Stomach (tissue), 4 donors: ENCODE results near the gene GJD4.

Source experiments
- POLR2A ChIP-seq, 4 donors: fragments of 450-650 bp; IDR thresholded peaks; one replicate each; pipeline ENCODE4 v1.6.1; 2016; ENCODE audit warnings: antibody characterized with exemption in 4 of 4, control low read depth in 2 of 4, mild to moderate bottlenecking in 1 of 4, moderate library complexity in 1 of 4
- POLR2AphosphoS5 ChIP-seq, 3 donors: sonication (generic); formaldehyde crosslinking; IDR thresholded peaks; one replicate each; pipeline ENCODE4 v1.6.1; 2016; ENCODE audit warnings: antibody characterized with exemption in 3 of 3
- TF ChIP-seq, protein P1 (sequence below), 7 experiments: fragments of 450-650 bp in 4 of 7; fragments of 200-600 bp in 3 of 7; sonication (generic) in 3 of 7; IDR thresholded peaks; one replicate each; pipeline ENCODE4 v1.5.1; 2016 to 2019; ENCODE audit warnings: antibody characterized with exemption in 7 of 7, control low read depth in 2 of 7, mild to moderate bottlenecking in 1 of 7

DNA sequence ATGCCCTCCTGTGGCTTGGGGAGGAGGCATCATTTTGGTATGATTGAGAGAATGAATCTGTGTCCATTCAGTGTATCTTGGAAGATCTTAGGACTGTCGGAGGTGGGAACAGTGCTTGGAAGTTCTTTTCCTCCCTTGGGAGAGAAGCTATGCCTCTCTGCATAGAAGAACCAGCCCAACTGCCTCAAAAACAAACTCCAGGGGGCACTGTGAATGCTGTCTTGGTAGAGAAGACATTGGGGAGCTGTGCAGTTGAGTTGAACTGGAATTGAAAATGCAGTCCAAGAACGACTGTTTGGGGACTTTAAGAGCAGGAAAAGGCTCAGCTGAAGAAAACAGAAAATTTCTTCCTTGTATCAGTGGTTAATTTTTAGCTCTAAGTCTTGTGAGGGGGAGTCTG is 4.9 kb upstream of the GJD4 start:
- TF ChIP-seq POLR2AphosphoS5 (IDR thresholded peaks at IDR 0.05) (no peak), POLR2A (IDR thresholded peaks at IDR 0.05) (no peak)
- TF ChIP-seq, protein P1, sequence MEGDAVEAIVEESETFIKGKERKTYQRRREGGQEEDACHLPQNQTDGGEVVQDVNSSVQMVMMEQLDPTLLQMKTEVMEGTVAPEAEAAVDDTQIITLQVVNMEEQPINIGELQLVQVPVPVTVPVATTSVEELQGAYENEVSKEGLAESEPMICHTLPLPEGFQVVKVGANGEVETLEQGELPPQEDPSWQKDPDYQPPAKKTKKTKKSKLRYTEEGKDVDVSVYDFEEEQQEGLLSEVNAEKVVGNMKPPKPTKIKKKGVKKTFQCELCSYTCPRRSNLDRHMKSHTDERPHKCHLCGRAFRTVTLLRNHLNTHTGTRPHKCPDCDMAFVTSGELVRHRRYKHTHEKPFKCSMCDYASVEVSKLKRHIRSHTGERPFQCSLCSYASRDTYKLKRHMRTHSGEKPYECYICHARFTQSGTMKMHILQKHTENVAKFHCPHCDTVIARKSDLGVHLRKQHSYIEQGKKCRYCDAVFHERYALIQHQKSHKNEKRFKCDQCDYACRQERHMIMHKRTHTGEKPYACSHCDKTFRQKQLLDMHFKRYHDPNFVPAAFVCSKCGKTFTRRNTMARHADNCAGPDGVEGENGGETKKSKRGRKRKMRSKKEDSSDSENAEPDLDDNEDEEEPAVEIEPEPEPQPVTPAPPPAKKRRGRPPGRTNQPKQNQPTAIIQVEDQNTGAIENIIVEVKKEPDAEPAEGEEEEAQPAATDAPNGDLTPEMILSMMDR (IDR thresholded peaks at IDR 0.05), result no peak
